Measurements from ENCODE around the gene ESRRA. TPM values are rescaled to one million over a fixed set of nuclear protein-coding genes. Genes with fewer than 3 reads are reported as not detected.

Gene ESRRA
- total and polyA plus RNA-seq, 2 of the 13 experiments (the other 11 are each of a cell fraction or from before 2014, with no cell fraction given): 18.1 to 36.3 TPM

DNA sequence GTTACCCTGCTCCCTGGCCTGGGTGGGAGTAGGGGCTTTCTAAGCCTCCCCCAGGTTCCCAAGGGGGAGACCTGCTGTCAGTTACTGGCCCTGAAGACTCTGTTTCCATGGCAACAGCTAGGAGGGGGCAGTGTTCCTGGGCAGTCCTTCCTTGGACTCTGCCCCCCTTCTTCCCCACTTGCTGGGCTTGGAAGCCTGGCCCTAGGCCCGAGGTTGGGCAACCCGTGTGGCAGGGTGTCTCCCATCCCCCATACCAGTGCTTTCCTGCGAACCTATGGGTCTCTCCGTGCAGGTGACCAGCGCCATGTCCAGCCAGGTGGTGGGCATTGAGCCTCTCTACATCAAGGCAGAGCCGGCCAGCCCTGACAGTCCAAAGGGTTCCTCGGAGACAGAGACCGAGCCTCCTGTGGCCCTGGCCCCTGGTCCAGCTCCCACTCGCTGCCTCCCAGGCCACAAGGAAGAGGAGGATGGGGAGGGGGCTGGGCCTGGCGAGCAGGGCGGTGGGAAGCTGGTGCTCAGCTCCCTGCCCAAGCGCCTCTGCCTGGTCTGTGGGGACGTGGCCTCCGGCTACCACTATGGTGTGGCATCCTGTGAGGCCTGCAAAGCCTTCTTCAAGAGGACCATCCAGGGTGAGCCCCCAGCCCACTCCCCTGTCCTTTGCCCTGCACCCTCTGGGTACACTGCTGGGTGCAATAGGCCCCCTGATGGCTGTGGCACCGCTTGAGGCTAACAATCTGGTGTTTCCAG, 1.7 kb downstream of the ESRRA start (continued):
- TF ChIP-seq, protein P1, sequence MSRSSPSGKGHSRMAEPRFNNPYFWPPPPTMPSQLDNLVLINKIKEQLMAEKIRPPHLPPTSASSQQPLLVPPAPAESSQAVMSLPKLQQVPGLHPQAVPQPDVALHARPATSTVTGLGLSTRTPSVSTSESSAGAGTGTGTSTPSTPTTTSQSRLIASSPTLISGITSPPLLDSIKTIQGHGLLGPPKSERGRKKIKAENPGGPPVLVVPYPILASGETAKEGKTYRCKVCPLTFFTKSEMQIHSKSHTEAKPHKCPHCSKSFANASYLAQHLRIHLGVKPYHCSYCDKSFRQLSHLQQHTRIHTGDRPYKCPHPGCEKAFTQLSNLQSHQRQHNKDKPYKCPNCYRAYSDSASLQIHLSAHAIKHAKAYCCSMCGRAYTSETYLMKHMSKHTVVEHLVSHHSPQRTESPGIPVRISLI (CRISPR knock-in tag; IDR thresholded peaks at IDR 0.05; ENCODE audit: borderline replicate concordance): peak; percentile 41; the same call in 1 of the 2 replicates
- TF ChIP-seq ZNF782 (CRISPR knock-in tag; IDR thresholded peaks at IDR 0.05; ENCODE audit: borderline replicate concordance): peak; percentile 48; the same call in 1 of the 2 replicates
- TF ChIP-seq, protein P2, sequence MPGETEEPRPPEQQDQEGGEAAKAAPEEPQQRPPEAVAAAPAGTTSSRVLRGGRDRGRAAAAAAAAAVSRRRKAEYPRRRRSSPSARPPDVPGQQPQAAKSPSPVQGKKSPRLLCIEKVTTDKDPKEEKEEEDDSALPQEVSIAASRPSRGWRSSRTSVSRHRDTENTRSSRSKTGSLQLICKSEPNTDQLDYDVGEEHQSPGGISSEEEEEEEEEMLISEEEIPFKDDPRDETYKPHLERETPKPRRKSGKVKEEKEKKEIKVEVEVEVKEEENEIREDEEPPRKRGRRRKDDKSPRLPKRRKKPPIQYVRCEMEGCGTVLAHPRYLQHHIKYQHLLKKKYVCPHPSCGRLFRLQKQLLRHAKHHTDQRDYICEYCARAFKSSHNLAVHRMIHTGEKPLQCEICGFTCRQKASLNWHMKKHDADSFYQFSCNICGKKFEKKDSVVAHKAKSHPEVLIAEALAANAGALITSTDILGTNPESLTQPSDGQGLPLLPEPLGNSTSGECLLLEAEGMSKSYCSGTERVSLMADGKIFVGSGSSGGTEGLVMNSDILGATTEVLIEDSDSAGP (CRISPR knock-in tag; IDR thresholded peaks at IDR 0.05; ENCODE audit: borderline replicate concordance): no peak
- TF ChIP-seq, protein P3, sequence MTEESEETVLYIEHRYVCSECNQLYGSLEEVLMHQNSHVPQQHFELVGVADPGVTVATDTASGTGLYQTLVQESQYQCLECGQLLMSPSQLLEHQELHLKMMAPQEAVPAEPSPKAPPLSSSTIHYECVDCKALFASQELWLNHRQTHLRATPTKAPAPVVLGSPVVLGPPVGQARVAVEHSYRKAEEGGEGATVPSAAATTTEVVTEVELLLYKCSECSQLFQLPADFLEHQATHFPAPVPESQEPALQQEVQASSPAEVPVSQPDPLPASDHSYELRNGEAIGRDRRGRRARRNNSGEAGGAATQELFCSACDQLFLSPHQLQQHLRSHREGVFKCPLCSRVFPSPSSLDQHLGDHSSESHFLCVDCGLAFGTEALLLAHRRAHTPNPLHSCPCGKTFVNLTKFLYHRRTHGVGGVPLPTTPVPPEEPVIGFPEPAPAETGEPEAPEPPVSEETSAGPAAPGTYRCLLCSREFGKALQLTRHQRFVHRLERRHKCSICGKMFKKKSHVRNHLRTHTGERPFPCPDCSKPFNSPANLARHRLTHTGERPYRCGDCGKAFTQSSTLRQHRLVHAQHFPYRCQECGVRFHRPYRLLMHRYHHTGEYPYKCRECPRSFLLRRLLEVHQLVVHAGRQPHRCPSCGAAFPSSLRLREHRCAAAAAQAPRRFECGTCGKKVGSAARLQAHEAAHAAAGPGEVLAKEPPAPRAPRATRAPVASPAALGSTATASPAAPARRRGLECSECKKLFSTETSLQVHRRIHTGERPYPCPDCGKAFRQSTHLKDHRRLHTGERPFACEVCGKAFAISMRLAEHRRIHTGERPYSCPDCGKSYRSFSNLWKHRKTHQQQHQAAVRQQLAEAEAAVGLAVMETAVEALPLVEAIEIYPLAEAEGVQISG (CRISPR knock-in tag; IDR thresholded peaks at IDR 0.05): peak; percentile 38; the same call in 1 of the 2 replicates
- peak; percentile 87 for TF ChIP-seq RFX5 (IDR thresholded peaks at IDR 0.05; ENCODE audit: low read depth, low read length)
- TF ChIP-seq MIER2 (CRISPR knock-in tag; IDR thresholded peaks at IDR 0.05): no peak
- peak; percentile 56; the same call in 1 of the 2 replicates for TF ChIP-seq ZNF160 (CRISPR knock-in tag; IDR thresholded peaks at IDR 0.05)
- TF ChIP-seq RFX1 (IDR thresholded peaks at IDR 0.05): peak; percentile 79
- TF ChIP-seq MEIS1 (CRISPR knock-in tag; IDR thresholded peaks at IDR 0.05; ENCODE audit: borderline replicate concordance): peak; percentile 33; the same call in 1 of the 2 replicates
- TF ChIP-seq, protein P4, sequence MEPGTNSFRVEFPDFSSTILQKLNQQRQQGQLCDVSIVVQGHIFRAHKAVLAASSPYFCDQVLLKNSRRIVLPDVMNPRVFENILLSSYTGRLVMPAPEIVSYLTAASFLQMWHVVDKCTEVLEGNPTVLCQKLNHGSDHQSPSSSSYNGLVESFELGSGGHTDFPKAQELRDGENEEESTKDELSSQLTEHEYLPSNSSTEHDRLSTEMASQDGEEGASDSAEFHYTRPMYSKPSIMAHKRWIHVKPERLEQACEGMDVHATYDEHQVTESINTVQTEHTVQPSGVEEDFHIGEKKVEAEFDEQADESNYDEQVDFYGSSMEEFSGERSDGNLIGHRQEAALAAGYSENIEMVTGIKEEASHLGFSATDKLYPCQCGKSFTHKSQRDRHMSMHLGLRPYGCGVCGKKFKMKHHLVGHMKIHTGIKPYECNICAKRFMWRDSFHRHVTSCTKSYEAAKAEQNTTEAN (CRISPR knock-in tag; conservative IDR thresholded peaks at IDR 0.05): 0 out of 2 replicates have a peak, but pooled peaks have one; percentile 10
- TF ChIP-seq GABPB1 (CRISPR knock-in tag; IDR thresholded peaks at IDR 0.05): peak; percentile 20
- TF ChIP-seq, protein P5, sequence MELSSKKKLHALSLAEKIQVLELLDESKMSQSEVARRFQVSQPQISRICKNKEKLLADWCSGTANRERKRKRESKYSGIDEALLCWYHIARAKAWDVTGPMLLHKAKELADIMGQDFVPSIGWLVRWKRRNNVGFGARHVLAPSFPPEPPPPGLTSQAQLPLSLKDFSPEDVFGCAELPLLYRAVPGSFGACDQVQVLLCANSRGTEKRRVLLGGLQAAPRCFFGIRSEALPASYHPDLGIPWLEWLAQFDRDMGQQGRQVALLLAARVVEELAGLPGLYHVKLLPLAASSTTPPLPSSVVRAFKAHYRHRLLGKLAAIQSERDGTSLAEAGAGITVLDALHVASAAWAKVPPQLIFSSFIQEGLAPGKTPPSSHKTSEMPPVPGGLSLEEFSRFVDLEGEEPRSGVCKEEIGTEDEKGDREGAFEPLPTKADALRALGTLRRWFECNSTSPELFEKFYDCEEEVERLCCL (CRISPR knock-in tag; IDR thresholded peaks at IDR 0.05; ENCODE audit: borderline replicate concordance): no peak
- peak; percentile 63; the same call in 1 of the 2 replicates for TF ChIP-seq ZFX (CRISPR knock-in tag; IDR thresholded peaks at IDR 0.05; ENCODE audit: low read depth)
- no peak for TF ChIP-seq ATM (IDR thresholded peaks at IDR 0.05; ENCODE audit: borderline replicate concordance)
- no peak for TF ChIP-seq BHLHE40 (IDR thresholded peaks at IDR 0.05; ENCODE audit: low read length)
- TF ChIP-seq, protein P6, sequence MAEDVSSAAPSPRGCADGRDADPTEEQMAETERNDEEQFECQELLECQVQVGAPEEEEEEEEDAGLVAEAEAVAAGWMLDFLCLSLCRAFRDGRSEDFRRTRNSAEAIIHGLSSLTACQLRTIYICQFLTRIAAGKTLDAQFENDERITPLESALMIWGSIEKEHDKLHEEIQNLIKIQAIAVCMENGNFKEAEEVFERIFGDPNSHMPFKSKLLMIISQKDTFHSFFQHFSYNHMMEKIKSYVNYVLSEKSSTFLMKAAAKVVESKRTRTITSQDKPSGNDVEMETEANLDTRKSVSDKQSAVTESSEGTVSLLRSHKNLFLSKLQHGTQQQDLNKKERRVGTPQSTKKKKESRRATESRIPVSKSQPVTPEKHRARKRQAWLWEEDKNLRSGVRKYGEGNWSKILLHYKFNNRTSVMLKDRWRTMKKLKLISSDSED (CRISPR knock-in tag; IDR thresholded peaks at IDR 0.05): no peak
- TF ChIP-seq HNRNPL (IDR thresholded peaks at IDR 0.05; ENCODE audit: low read depth, low read length): peak; percentile 80
- peak; percentile 48 for TF ChIP-seq SAP130 (CRISPR knock-in tag; IDR thresholded peaks at IDR 0.05; ENCODE audit: low read depth)
- TF ChIP-seq CCDC6 (CRISPR knock-in tag; IDR thresholded peaks at IDR 0.05): no peak
